NCI-H524 treated with DMSO at 0.1 percent for 48 hours (cell line): ENCODE results near the gene MINDY4.

Source experiments
- DNase-seq: peaks from one replicate; lab custom pipeline; 2025; lab: John Stamatoyannopoulos, UW

Gene MINDY4

GRCh38 chr7:30916767-30917166 lies 145.6 kb downstream of the MINDY4 start:
- DNase-seq: no peak

GRCh38 chr7:30917216-30917893 lies 146.1 kb downstream of the MINDY4 start:
- DNase-seq: no peak

GRCh38 chr7:30918676-30919075 lies 147.5 kb downstream of the MINDY4 start:
- no peak for DNase-seq

GRCh38 chr7:30920021-30920583 lies 148.9 kb downstream of the MINDY4 start:
- DNase-seq: no peak

GRCh38 chr7:30920584-30921539 lies 149.6 kb downstream of the MINDY4 start:
- no peak for DNase-seq

- DNase-seq: no peak
Observed at GRCh38 chr7:30921540-30922401, 150.6 kb downstream of the MINDY4 start.

GRCh38 chr7:30922596-30922995 lies 151.4 kb downstream of the MINDY4 start:
- no peak for DNase-seq

GRCh38 chr7:30923009-30923773 lies 152.0 kb downstream of the MINDY4 start:
- no peak for DNase-seq

- DNase-seq: no peak
Observed at GRCh38 chr7:30923774-30924413, 152.7 kb downstream of the MINDY4 start.

- no peak for DNase-seq
Observed at GRCh38 chr7:30924624-30925023, 153.4 kb downstream of the MINDY4 start.

GRCh38 chr7:30925117-30925516 lies 153.9 kb downstream of the MINDY4 start:
- no peak for DNase-seq

GRCh38 chr7:30925913-30926312 lies 154.7 kb downstream of the MINDY4 start:
- DNase-seq: no peak

- DNase-seq: no peak
Observed at GRCh38 chr7:30926313-30926712, 155.1 kb downstream of the MINDY4 start.

- no peak for DNase-seq
Observed at GRCh38 chr7:30927040-30927439, 155.8 kb downstream of the MINDY4 start.

- no peak for DNase-seq
Observed at GRCh38 chr7:30927559-30927958, 156.3 kb downstream of the MINDY4 start.

- DNase-seq: no peak
Observed at GRCh38 chr7:30928254-30928872, 157.1 kb downstream of the MINDY4 start.

- no peak for DNase-seq
Observed at GRCh38 chr7:30929686-30930085, 158.5 kb downstream of the MINDY4 start.

GRCh38 chr7:30930621-30931020 lies 159.4 kb downstream of the MINDY4 start:
- no peak for DNase-seq

GRCh38 chr7:30931161-30931928 lies 160.1 kb downstream of the MINDY4 start:
- DNase-seq: no peak
